SK-N-SH treated with all-trans-retinoic acid at 6 μM for 48 hours (cell line): ENCODE data around the gene UST.

Experiments
- OSR1 ChIP-seq: fragments of 250-450 bp; sonication (Bioruptor Pico); IDR thresholded peaks from 2 replicates; pipeline ENCODE4 v1.8.0; 2022; ENCODE audit warnings: moderate library complexity, mild to moderate bottlenecking, inconsistent platforms
- ZC3H10 ChIP-seq: fragments of 250-450 bp; sonication (Bioruptor Pico); IDR thresholded peaks from 2 replicates; pipeline ENCODE4 v1.5.1; 2021; ENCODE audit warnings: mild to moderate bottlenecking, moderate library complexity
- TF ChIP-seq, protein P1 (sequence below): fragments of 250-450 bp; sonication (Bioruptor Pico); IDR thresholded peaks from 2 replicates; pipeline ENCODE4 v1.8.0; 2021; ENCODE audit warnings: low read depth, mild to moderate bottlenecking, moderate library complexity, borderline replicate concordance

DNA sequence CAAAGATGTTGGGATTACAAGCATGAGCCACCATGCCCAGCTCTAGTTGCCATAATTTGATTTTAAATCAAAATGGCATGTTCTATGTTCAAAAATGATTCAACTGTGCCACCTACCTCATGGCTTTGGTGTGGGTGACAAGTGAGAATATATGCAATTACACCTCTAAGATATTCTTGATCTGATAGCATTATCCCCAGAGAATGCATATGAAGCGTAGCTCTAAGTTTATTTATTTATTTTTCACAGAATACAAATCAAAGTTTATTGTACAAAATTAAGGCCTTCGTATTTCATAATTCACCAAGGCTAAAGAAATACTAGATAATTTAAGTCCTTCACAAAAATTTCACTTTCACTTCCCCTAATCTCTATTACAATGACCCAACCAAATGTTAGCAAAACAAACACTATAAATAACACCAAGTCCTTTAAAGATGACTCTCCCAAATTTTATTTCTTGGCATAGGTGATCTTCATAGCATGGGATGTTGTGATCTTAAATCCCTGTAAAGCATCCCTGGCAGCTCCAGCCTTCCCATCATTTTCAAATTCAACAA lies 364.8 kb downstream of the UST start:
- TF ChIP-seq, protein P1, sequence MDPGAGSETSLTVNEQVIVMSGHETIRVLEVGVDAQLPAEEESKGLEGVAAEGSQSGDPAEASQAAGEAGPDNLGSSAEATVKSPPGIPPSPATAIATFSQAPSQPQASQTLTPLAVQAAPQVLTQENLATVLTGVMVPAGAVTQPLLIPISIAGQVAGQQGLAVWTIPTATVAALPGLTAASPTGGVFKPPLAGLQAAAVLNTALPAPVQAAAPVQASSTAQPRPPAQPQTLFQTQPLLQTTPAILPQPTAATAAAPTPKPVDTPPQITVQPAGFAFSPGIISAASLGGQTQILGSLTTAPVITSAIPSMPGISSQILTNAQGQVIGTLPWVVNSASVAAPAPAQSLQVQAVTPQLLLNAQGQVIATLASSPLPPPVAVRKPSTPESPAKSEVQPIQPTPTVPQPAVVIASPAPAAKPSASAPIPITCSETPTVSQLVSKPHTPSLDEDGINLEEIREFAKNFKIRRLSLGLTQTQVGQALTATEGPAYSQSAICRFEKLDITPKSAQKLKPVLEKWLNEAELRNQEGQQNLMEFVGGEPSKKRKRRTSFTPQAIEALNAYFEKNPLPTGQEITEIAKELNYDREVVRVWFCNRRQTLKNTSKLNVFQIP (CRISPR knock-in tag): no peak
- TF ChIP-seq ZC3H10 (CRISPR knock-in tag) (no peak), OSR1 (CRISPR knock-in tag) (no peak)
